ENCODE measurements around the gene SMIM1.

SMIM1 gene

GRCh38 chr1:3779265-3779911 lies 6.8 kb downstream of the SMIM1 start:
- in situ Hi-C loops (cut with MboI; ENCODE audit: low sequenced_read_pairs, unreplicated experiment): no loop called here
- DNase-seq (ENCODE audit: low spot score): no peak
- no peak for TF ChIP-seq CTCF (IDR thresholded peaks at IDR 0.05; ENCODE audit: borderline replicate concordance, control extremely low read depth, extremely low read depth, insufficient read depth, missing control alignments)

GRCh38 chr1:3779912-3780416 lies 7.4 kb downstream of the SMIM1 start:
- no peak for TF ChIP-seq CTCF (IDR thresholded peaks at IDR 0.05; ENCODE audit: borderline replicate concordance, control extremely low read depth, extremely low read depth, insufficient read depth, missing control alignments)
- in situ Hi-C loops (cut with MboI; ENCODE audit: low sequenced_read_pairs, unreplicated experiment): no loop called here

GRCh38 chr1:3780901-3781300 lies 8.4 kb downstream of the SMIM1 start:
- TF ChIP-seq CTCF (IDR thresholded peaks at IDR 0.05; ENCODE audit: borderline replicate concordance, control extremely low read depth, extremely low read depth, insufficient read depth, missing control alignments): no peak
- in situ Hi-C loops (cut with MboI; ENCODE audit: low sequenced_read_pairs, unreplicated experiment): no loop called here
- DNase-seq (ENCODE audit: low spot score): no peak

More at GRCh38 chr1:3779912-3780416, 7.4 kb downstream of the SMIM1 start:
- no peak for DNase-seq (ENCODE audit: low spot score)

GRCh38 chr1:3783651-3784474 lies 11.3 kb downstream of the SMIM1 start:
- no peak for TF ChIP-seq CTCF (IDR thresholded peaks at IDR 0.05; ENCODE audit: borderline replicate concordance, control extremely low read depth, extremely low read depth, insufficient read depth, missing control alignments)
- in situ Hi-C loops (cut with MboI; ENCODE audit: low sequenced_read_pairs, unreplicated experiment): no loop called here
- DNase-seq (ENCODE audit: low spot score): no peak

- TF ChIP-seq CTCF (IDR thresholded peaks at IDR 0.05; ENCODE audit: borderline replicate concordance, control extremely low read depth, extremely low read depth, insufficient read depth, missing control alignments): no peak
- in situ Hi-C loops (cut with MboI; ENCODE audit: low sequenced_read_pairs, unreplicated experiment): no loop called here
- no peak for DNase-seq (ENCODE audit: low spot score)
Measured at GRCh38 chr1:3785045-3785444, 12.5 kb downstream of the SMIM1 start.

- TF ChIP-seq CTCF (IDR thresholded peaks at IDR 0.05; ENCODE audit: borderline replicate concordance, control extremely low read depth, extremely low read depth, insufficient read depth, missing control alignments): peak; percentile 5
- no peak for DNase-seq (ENCODE audit: low spot score)
- in situ Hi-C loops (cut with MboI; ENCODE audit: low sequenced_read_pairs, unreplicated experiment): no loop called here
Measured at GRCh38 chr1:3785456-3786157, 13.1 kb downstream of the SMIM1 start.
